Duodenal mucosa (tissue), 2 donors: Measurements from ENCODE around the gene STX18.

Experiments
- H3K27ac ChIP-seq: one replicate; pipeline ENCODE4 v1.7.0; 2013; ENCODE audit warnings: low read depth, low read length
- H3K27me3 ChIP-seq, 2 donors: one replicate each; pipeline ENCODE4 v1.7.0; 2013; ENCODE audit warnings: low read length in 2 of 2, control low read depth in 1 of 2; ENCODE audit not compliant: insufficient read depth in 2 of 2, control insufficient read depth in 1 of 2
- H3K36me3 ChIP-seq, 2 donors: one replicate each; pipeline ENCODE4 v1.7.0; 2013; ENCODE audit warnings: low read length in 2 of 2, control low read depth in 1 of 2; ENCODE audit not compliant: insufficient read depth in 2 of 2, control insufficient read depth in 1 of 2
- H3K4me1 ChIP-seq, 2 donors: one replicate each; pipeline ENCODE4 v1.7.0; 2013; ENCODE audit warnings: low read length in 2 of 2, control low read depth in 1 of 2; ENCODE audit not compliant: insufficient read depth in 2 of 2, control insufficient read depth in 1 of 2
- H3K4me3 ChIP-seq, 2 donors: one replicate each; pipeline ENCODE4 v1.7.0; 2013; ENCODE audit warnings: low read length in 2 of 2, low read depth in 1 of 2
- H3K9ac ChIP-seq, 2 donors: one replicate each; pipeline ENCODE4 v1.7.0; 2013; ENCODE audit warnings: low read length in 2 of 2, low read depth in 1 of 2
- H3K9me3 ChIP-seq, 2 donors: one replicate each; pipeline ENCODE4 v1.7.0; 2013; ENCODE audit warnings: low read length in 2 of 2, control low read depth in 1 of 2; ENCODE audit not compliant: control insufficient read depth in 1 of 2

STX18 gene

DNA sequence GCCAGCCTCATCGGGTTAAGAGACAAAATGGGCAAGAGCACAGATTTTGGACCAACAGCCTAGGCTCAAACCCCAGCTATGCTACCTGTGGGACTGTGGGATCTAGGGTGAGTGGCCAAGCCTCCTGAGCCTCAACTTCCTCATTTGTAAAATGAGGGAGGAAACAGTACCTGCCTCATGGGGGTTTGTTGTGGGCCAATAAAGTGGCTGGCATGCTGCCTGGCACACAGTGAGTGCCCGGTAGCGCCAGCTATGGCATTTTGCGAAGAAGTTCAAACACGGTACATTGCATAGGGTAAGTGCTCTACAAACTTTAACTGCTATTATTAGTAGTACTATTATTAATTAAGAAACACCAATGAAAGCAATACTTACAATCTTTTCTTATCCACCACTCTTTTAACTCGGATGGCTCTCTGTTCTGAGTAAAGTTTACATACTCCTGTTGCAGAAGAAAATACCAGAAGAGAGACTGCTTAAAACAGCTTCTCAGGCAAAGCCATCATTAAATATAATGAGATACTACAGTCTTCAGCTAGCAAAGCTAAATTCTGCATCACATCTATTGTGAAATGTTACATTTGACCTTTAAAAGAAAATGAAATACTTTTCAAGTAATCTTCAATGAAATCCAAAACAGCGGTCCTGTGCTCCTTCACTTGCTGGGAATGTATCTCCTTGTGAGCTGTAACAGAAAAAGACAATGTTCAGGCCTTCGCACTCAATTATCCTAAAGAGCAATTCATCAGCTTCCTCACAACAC lies 84.9 kb downstream of the STX18 start:
- H3K4me1 ChIP-seq = no peaks in the 10 kb centered on the region
- peaks cover 42 to 65% of the 10 kb centered on the region in 2 donors for H3K36me3 ChIP-seq
- no peak overlapping the region for H3K27ac ChIP-seq
- H3K9ac ChIP-seq = no peak overlapping the region
- H3K4me3 ChIP-seq = no peak overlapping the region
- H3K27me3 ChIP-seq = no peaks in the 10 kb centered on the region
- no peaks in the 10 kb centered on the region for H3K9me3 ChIP-seq

DNA sequence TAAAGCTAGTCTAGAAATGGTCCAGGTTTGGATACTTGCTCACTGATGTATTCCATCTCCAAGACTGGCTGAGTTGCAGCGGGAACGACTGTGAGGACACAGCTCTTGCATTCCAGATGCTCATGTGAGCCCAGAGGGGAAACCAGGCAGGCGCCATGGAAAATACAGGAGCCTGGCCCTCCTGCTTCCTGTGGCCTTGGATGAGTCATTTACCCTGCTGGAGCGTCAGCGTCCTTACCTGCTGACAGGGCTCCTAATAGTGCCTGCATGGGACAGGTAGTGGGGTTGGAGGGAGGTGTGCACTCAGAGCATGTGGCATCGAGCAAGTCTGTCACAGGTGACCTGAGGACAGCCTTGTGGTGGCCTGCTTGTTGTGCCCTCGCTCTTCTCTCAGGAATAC lies 85.5 kb downstream of the STX18 start:
- Histone ChIP-seq H3K36me3 (peaks cover 42 to 63% of the 10 kb centered on the region in 2 donors), H3K27me3 (no peaks in the 10 kb centered on the region), H3K27ac (no peak overlapping the region), H3K9ac (no peak overlapping the region), H3K9me3 (no peaks in the 10 kb centered on the region), H3K4me1 (no peaks in the 10 kb centered on the region), H3K4me3 (no peak overlapping the region)

DNA sequence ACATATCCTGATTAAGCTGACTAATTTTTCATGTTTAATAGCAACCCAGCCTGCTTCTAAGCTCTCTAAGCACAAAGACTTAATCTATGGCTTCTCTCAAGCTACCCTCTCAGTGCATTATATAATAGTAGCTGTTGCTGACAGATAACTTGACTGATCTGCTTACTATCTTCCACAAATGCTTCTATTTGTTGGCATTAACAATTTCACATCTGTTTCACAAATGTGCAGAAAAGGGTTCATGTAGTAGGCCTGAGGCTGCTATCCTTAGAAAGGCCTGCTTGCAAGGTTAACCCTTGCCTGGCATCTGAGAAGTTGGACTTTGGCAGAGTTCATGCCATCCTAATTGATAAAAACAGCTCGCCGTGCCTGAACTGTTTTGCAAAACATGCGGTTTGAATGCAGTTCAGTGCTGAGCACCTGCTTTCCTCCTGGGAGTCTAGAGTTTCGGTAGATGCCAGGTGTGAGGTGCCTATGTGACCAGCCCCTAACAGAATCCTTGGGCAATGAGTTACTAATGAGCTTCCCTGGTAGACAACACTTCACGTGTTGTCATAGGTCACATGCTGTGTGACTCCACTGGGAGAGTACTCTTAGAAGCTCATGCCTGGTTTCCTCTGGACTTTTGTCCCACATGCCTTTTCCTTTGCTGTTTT lies 86.5 kb downstream of the STX18 start:
- Histone ChIP-seq H3K9ac (no peak overlapping the region), H3K27ac (no peak overlapping the region), H3K36me3 (peaks cover 42 to 63% of the 10 kb centered on the region in 2 donors), H3K4me1 (no peaks in the 10 kb centered on the region), H3K4me3 (no peak overlapping the region), H3K27me3 (no peaks in the 10 kb centered on the region), H3K9me3 (no peaks in the 10 kb centered on the region)

- Histone ChIP-seq H3K9ac (no peak overlapping the region), H3K36me3 (peaks cover 0 to 3% of the 10 kb centered on the region in 2 donors), H3K4me3 (no peak overlapping the region), H3K9me3 (no peaks in the 10 kb centered on the region), H3K27ac (no peak overlapping the region), H3K4me1 (no peaks in the 10 kb centered on the region), H3K27me3 (no peaks in the 10 kb centered on the region)
These were observed 95.4 kb downstream of the STX18 start for GRCh38 chr4:4446434-4446833.

DNA sequence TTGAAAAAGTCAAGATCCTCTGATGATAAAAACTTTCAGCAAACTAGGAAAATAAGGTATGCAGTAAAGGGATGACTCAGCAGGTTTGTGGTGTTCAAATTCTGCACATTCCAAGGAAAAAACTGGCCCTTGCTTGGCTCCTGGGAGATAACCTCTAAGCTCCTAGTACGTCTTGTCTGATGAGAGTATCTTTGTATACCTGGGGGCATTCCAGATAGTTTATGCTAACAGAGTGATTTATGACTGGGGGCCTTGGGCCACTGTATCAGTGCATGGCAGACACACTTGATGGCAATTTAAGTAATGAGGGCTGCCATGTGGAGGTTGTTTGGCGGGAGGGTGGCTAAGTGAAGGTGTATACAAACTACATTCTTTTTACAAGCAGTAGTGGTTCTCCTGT lies 98.0 kb downstream of the STX18 start:
- no peak overlapping the region for H3K9ac ChIP-seq
- H3K36me3 ChIP-seq = peaks cover 0 to 7% of the 10 kb centered on the region in 2 donors
- no peaks in the 10 kb centered on the region for H3K27me3 ChIP-seq
- H3K27ac ChIP-seq = no peak overlapping the region
- H3K4me1 ChIP-seq = no peaks in the 10 kb centered on the region
- no peak overlapping the region for H3K4me3 ChIP-seq
- H3K9me3 ChIP-seq = no peaks in the 10 kb centered on the region

- no peaks in the 10 kb centered on the region for H3K27me3 ChIP-seq
- peaks cover 7 to 32% of the 10 kb centered on the region in 2 donors for H3K36me3 ChIP-seq
- H3K27ac ChIP-seq = no peak overlapping the region
- H3K4me3 ChIP-seq = no peak overlapping the region
- no peaks in the 10 kb centered on the region for H3K4me1 ChIP-seq
- no peaks in the 10 kb centered on the region for H3K9me3 ChIP-seq
- H3K9ac ChIP-seq = no peak overlapping the region
These were observed 101.4 kb downstream of the STX18 start for GRCh38 chr4:4440333-4441061.

GRCh38 chr4:4439782-4440181 lies 102.1 kb downstream of the STX18 start:
- H3K9ac ChIP-seq = no peak overlapping the region
- H3K4me1 ChIP-seq = no peaks in the 10 kb centered on the region
- H3K27me3 ChIP-seq = no peaks in the 10 kb centered on the region
- no peak overlapping the region for H3K4me3 ChIP-seq
- H3K9me3 ChIP-seq = no peaks in the 10 kb centered on the region
- peaks cover 7 to 35% of the 10 kb centered on the region in 2 donors for H3K36me3 ChIP-seq
- no peak overlapping the region for H3K27ac ChIP-seq

- Histone ChIP-seq H3K4me1 (no peaks in the 10 kb centered on the region), H3K9ac (no peak overlapping the region), H3K9me3 (no peaks in the 10 kb centered on the region), H3K27ac (no peak overlapping the region), H3K36me3 (peaks cover 11 to 39% of the 10 kb centered on the region in 2 donors), H3K27me3 (no peaks in the 10 kb centered on the region), H3K4me3 (no peak overlapping the region)
These were observed 103.0 kb downstream of the STX18 start for GRCh38 chr4:4438891-4439290.

- Histone ChIP-seq H3K4me3 (no peak overlapping the region), H3K9ac (no peak overlapping the region), H3K4me1 (no peaks in the 10 kb centered on the region), H3K27ac (no peak overlapping the region), H3K36me3 (peaks cover 15 to 42% of the 10 kb centered on the region in 2 donors), H3K9me3 (no peaks in the 10 kb centered on the region), H3K27me3 (no peaks in the 10 kb centered on the region)
These were observed 103.9 kb downstream of the STX18 start for GRCh38 chr4:4437798-4438470.
